RWPE2 (cell line): ENCODE results near the gene ERV3-1.

ENCODE experiments used
- ATAC-seq: fragments of 200-7000 bp; cut with Tn5 transposase; 3 replicates; pipeline ENCODE4 v1.9.1; 2021; ENCODE audit warnings: low read depth
- DNase-seq: peaks from one replicate; pipeline ENCODE4 v3.0.0-alpha.2; 2020; ENCODE audit warnings: low spot score
- H3K27ac ChIP-seq: fragments of 450-650 bp; 2 replicates; pipeline ENCODE4 v1.5.1; 2017; ENCODE audit warnings: mild to moderate bottlenecking; ENCODE audit not compliant: poor library complexity, severe bottlenecking
- H3K27me3 ChIP-seq: fragments of 250-450 bp; sonication (Bioruptor Pico); 2 replicates; pipeline ENCODE4 v1.5.1; 2021; ENCODE audit warnings: mild to moderate bottlenecking, moderate library complexity; ENCODE audit not compliant: insufficient read depth, poor library complexity, severe bottlenecking
- H3K36me3 ChIP-seq: fragments of 250-450 bp; sonication (Bioruptor Pico); 2 replicates; pipeline ENCODE4 v1.5.1; 2020; ENCODE audit warnings: low read depth, mild to moderate bottlenecking, moderate library complexity
- H3K4me1 ChIP-seq: fragments of 250-450 bp; sonication (Bioruptor Pico); 2 replicates; pipeline ENCODE4 v1.5.1; 2021; ENCODE audit warnings: mild to moderate bottlenecking, moderate library complexity; ENCODE audit not compliant: insufficient read depth, poor library complexity, severe bottlenecking
- H3K4me3 ChIP-seq: fragments of 250-450 bp; sonication (Bioruptor Pico); 2 replicates; pipeline ENCODE4 v1.5.1; 2021; ENCODE audit warnings: mild to moderate bottlenecking, moderate library complexity; ENCODE audit not compliant: severe bottlenecking
- H3K9me3 ChIP-seq: fragments of 250-450 bp; sonication (Bioruptor Pico); 2 replicates; pipeline ENCODE4 v1.5.1; 2021; ENCODE audit warnings: mild to moderate bottlenecking, moderate library complexity; ENCODE audit not compliant: severe bottlenecking
- TF ChIP-seq, protein P1 (sequence below): fragments of 450-650 bp; IDR thresholded peaks from one replicate; pipeline ENCODE4 v1.5.1; 2017; ENCODE audit warnings: mild to moderate bottlenecking, moderate library complexity; ENCODE audit not compliant: poor library complexity, severe bottlenecking

Gene ERV3-1

DNA sequence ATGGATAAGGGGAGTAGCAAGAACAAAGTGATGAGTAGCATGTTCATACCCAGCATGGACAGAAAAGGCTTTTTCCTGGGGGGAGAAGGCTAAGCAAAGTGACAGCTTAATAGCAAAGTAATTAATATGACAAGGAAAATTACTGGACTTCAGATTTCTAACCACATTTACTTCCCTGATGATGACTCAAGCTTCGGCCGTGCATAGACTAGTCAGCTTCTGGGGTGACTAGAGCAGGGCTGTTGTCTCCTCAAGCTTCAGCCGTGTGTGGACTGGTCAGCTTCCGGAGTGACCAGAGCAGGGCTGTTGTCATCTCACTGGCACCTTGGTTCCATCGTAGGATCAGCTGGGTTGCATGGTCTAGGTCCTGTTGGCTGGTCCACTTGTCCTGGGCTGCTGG is 13.5 kb downstream of the ERV3-1 start:
- DNase-seq (no peak), ATAC-seq (no peak)
- H3K27ac ChIP-seq: no peak overlapping the region
- no peak overlapping the region for H3K4me3 ChIP-seq
- TF ChIP-seq, protein P1, sequence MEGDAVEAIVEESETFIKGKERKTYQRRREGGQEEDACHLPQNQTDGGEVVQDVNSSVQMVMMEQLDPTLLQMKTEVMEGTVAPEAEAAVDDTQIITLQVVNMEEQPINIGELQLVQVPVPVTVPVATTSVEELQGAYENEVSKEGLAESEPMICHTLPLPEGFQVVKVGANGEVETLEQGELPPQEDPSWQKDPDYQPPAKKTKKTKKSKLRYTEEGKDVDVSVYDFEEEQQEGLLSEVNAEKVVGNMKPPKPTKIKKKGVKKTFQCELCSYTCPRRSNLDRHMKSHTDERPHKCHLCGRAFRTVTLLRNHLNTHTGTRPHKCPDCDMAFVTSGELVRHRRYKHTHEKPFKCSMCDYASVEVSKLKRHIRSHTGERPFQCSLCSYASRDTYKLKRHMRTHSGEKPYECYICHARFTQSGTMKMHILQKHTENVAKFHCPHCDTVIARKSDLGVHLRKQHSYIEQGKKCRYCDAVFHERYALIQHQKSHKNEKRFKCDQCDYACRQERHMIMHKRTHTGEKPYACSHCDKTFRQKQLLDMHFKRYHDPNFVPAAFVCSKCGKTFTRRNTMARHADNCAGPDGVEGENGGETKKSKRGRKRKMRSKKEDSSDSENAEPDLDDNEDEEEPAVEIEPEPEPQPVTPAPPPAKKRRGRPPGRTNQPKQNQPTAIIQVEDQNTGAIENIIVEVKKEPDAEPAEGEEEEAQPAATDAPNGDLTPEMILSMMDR: no peak
- H3K27me3 ChIP-seq: no peaks in the 10 kb centered on the region
- no peaks in the 10 kb centered on the region for H3K36me3 ChIP-seq
- H3K4me1 ChIP-seq: no peaks in the 10 kb centered on the region
- peaks cover 12% of the 10 kb centered on the region for H3K9me3 ChIP-seq

GRCh38 chr7:64990936-64991335 is 15.6 kb downstream of the ERV3-1 start, which contains the start of gene ZNF117:
ZNF117 (minus strand) TSS chr7:64991036.
- Histone ChIP-seq H3K9me3 (peaks cover 7% of the 10 kb centered on the region), H3K27ac (no peak within 1 kb of the TSS), H3K27me3 (no peaks in the 10 kb centered on the region), H3K36me3 (no peaks in the 10 kb centered on the region), H3K4me1 (no peaks in the 10 kb centered on the region), H3K4me3 (no peak within 1 kb of the TSS)
- TF ChIP-seq, protein P1: no peak
- DNase-seq: no peak
- ATAC-seq: no peak

GRCh38 chr7:64990216-64990615 is 16.3 kb downstream of the ERV3-1 start:
- no peak for ATAC-seq
- TF ChIP-seq, protein P1: no peak
- DNase-seq: no peak
- H3K4me1 ChIP-seq: no peaks in the 10 kb centered on the region
- no peaks in the 10 kb centered on the region for H3K27me3 ChIP-seq
- no peak overlapping the region for H3K4me3 ChIP-seq
- H3K36me3 ChIP-seq: no peaks in the 10 kb centered on the region
- peaks cover 7% of the 10 kb centered on the region for H3K9me3 ChIP-seq
- H3K27ac ChIP-seq: no peak overlapping the region

DNA sequence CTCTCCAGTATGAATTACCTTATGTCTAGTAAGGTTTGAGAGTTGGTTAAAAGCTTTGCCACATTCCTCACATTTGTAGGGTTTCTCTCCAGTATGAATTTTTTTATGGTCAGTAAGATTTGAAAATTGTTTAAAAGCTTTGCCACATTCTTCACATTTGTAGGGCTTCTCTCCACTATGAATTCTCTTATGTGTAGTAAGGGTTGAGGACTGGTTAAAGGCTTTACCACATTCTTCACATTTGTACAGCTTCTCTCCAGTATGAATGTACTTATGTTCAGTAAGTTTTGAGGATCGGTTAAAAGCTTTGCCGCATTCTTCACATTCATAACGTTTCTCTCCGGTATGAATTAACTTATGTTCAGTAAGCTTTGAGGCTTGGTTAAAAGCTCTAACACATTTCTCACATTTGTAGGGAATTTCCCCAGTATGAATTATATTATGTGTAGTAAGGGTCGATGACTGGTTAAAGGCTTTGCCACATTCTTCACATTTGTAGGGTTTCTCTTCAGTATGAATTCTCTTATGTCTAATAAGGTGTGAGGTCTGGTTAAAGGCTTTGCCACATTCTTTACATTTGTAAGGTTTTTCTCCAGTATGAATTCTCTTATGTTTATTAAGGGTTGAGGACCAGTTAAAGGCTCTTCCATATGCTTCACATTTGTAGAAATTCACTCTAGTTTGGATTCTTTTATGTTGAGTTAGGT is 27.8 kb downstream of the ERV3-1 start:
- Histone ChIP-seq H3K9me3 (peaks cover 19% of the 10 kb centered on the region), H3K36me3 (no peaks in the 10 kb centered on the region), H3K4me3 (no peak overlapping the region)

GRCh38 chr7:64965594-64965993 is 40.9 kb downstream of the ERV3-1 start:
- no peak for DNase-seq
- H3K36me3 ChIP-seq: no peaks in the 10 kb centered on the region
- TF ChIP-seq, protein P1: no peak
- H3K27me3 ChIP-seq: no peaks in the 10 kb centered on the region
- no peaks in the 10 kb centered on the region for H3K4me1 ChIP-seq
- peaks cover 3% of the 10 kb centered on the region for H3K9me3 ChIP-seq
- no peak overlapping the region for H3K27ac ChIP-seq
- no peak for ATAC-seq
- no peak overlapping the region for H3K4me3 ChIP-seq

More for the DNA sequence above, 27.8 kb downstream of the ERV3-1 start:
- no peak for ATAC-seq
- Histone ChIP-seq H3K27ac (no peak overlapping the region), H3K4me1 (no peaks in the 10 kb centered on the region), H3K27me3 (no peaks in the 10 kb centered on the region)
- TF ChIP-seq, protein P1: no peak
- DNase-seq: no peak
